Measurements from ENCODE around the gene NAA16.
A peak's percentile ranks its signal among the peaks of the same experiment; 100 is the strongest.

NAA16 gene

DNA sequence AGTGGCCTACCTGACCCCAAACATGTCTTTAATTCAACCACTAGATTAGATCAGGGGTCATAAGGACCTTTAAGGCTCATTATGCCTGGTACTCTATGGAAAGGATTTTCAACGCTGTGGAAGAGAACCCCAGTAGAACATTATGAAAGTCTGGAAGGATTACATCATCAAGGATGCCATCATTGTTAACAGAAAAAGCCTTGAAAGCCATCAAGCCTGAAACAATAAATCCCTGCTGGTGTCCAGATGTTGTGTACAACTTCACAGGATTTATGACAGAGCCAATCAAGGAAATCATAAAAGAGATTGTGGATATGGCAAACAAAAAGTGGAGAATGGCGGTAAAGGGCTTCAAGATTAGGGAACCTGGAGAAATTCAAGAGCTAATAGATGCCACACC lies 59.7 kb downstream of the NAA16 start:
- no peak overlapping the region for H3K4me3 Mint-ChIP-seq
- no peak for ATAC-seq
- H3K27ac Mint-ChIP-seq: no peak overlapping the region
- H3K36me3 Mint-ChIP-seq: peaks cover 70% of the 10 kb centered on the region
- no peaks in the 10 kb centered on the region for H3K27me3 Mint-ChIP-seq
- no peaks in the 10 kb centered on the region for H3K9me3 Mint-ChIP-seq
- H3K4me1 Mint-ChIP-seq: no peaks in the 10 kb centered on the region

DNA sequence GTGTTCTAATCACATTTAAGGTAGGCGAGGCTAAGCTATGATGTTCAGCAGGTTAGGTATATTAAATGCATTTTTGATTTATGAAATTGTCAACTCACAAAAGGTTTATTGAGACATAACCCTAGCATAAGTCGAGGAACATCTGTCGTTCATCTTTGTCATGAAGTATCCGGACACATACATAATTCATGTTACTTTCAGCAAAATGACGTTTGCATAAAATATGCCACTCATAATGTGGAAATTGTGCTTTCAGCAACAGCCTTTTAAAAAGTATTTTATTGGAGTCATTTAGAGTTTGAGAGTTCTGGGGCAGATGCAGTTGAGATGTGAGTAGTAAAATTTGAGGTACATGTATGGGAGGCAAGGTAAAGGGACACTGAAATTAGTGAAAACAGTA lies 66.4 kb downstream of the NAA16 start:
- H3K9me3 Mint-ChIP-seq: no peaks in the 10 kb centered on the region
- H3K36me3 Mint-ChIP-seq: peaks cover 29% of the 10 kb centered on the region
- no peak overlapping the region for H3K27ac Mint-ChIP-seq
- H3K4me1 Mint-ChIP-seq: no peaks in the 10 kb centered on the region
- H3K4me3 Mint-ChIP-seq: no peak overlapping the region
- no peak for ATAC-seq
- H3K27me3 Mint-ChIP-seq: peaks cover 7% of the 10 kb centered on the region

DNA sequence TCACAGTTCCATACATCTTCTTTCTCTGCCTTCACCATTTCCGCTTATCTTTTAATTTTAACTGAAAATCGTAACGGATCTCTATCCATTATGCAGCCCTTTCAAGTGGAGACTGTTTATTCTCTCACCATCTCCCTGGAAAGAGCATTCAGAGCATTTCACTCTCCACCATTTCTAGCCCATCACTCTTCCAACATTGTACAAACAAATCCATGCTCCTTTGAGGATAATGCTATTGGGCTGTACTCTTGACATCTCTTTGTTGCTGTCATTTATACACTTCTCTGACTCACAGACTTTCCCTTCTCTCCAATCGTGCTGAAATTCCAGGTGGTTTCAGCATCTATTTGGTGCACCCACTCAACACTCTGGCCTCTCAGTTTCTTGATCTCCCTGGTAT lies 71.4 kb downstream of the NAA16 start:
- Mint-ChIP-seq H3K27ac (no peak overlapping the region), H3K4me3 (no peak overlapping the region), H3K36me3 (no peaks in the 10 kb centered on the region), H3K9me3 (no peaks in the 10 kb centered on the region), H3K4me1 (no peaks in the 10 kb centered on the region), H3K27me3 (peaks cover 36% of the 10 kb centered on the region)
- ATAC-seq: no peak

DNA sequence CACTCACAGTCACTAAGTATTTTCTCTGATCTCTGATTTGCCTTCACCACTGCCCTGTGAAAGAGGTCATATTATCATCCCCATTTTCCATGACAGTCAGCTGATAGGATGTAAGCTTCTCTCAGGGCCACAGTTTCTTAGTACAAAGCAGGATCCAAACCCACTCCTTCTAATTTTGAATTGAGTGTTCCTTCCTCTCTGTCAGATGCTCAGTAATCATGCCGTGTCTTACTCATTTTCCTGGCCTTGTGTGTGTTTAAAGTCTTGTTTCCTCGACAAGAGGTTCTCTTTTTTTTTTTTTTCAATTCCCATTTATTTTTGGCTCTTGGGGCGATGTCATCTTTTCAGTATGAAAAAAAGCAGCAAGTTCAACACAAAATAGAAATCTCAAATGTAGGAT lies 72.3 kb downstream of the NAA16 start:
- Mint-ChIP-seq H3K4me1 (no peaks in the 10 kb centered on the region), H3K4me3 (no peak overlapping the region), H3K9me3 (no peaks in the 10 kb centered on the region), H3K27ac (no peak overlapping the region), H3K27me3 (peaks cover 36% of the 10 kb centered on the region), H3K36me3 (no peaks in the 10 kb centered on the region)
- no peak for ATAC-seq

DNA sequence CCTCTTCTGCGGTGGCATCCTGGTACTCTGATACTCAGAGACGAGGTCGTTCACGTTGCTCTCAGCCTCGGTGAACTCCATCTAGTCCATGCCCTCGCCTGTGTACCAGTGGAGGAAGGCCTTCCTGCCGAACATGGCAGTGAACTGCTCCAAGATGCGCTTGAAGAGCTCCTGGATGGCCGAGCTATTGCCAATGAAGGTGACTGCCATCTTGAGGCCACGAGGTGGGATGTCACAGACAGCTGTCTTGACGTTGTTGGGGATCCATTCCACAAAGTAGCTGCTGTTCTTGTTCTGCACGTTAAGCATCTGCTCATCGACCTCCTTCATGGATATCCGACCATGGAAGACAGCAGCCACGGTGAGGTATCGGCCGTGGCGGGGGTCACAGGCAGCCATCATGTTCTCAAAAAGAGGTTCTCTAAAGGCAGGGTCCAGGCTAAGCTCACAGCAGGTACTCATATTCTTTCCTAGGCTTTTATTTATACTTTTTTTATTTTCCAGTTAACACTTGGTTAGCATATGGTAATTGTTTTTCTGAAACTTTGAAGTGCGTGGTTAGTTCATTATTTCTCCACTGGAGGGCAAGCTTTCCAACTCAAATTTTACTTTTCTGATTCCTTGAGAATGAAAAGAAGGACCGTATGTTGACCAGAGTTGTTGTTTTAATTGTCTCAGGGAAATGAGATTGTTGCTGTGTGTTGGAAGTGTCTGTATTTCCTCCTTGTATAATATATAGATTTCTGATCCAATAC lies 73.9 kb downstream of the NAA16 start:
- no peaks in the 10 kb centered on the region for H3K36me3 Mint-ChIP-seq
- H3K9me3 Mint-ChIP-seq: no peaks in the 10 kb centered on the region
- H3K4me3 Mint-ChIP-seq: no peak overlapping the region
- peaks cover 36% of the 10 kb centered on the region for H3K27me3 Mint-ChIP-seq
- H3K27ac Mint-ChIP-seq: no peak overlapping the region
- no peaks in the 10 kb centered on the region for H3K4me1 Mint-ChIP-seq
- no peak for ATAC-seq

DNA sequence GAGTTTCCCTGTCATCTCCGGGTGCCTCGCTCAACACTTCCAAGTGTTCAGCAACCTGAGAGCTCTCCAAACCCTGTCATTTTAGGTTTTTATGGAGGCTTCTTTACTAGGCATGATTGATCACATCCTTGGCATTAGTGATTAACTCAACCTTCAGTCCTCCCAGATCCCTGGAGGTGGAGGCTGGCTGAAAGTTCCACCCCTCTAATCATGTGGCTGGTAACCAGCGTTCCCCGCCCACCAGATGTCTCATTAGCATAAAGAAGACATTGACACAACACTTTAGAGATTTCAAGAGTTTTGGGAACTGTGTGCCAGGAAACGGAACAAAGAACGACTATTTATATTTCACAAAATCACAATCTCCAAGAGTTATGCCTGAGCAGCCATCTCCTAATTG lies 75.1 kb downstream of the NAA16 start:
- no peak for ATAC-seq
- no peaks in the 10 kb centered on the region for H3K36me3 Mint-ChIP-seq
- peaks cover 36% of the 10 kb centered on the region for H3K27me3 Mint-ChIP-seq
- no peaks in the 10 kb centered on the region for H3K4me1 Mint-ChIP-seq
- no peak overlapping the region for H3K27ac Mint-ChIP-seq
- H3K9me3 Mint-ChIP-seq: no peaks in the 10 kb centered on the region
- H3K4me3 Mint-ChIP-seq: no peak overlapping the region

DNA sequence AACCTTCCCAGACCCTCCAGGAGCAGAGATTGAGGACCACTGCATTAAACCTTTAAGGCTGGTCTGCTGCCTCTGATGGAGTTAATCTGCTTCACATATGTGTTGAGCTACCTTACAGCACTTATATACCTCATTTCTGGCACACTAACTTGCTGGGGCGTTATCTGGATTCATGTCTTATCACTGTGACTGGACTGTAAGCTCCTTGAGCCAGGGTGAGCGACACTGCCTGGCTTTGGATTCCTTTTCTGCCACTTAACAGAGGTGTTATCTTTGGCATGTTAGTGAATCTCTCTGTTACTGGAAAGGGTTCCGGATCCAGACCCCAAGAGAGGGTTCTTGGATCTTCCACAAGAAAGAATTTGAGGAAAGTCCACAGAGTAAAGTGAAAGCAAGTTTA lies 76.5 kb downstream of the NAA16 start:
- H3K36me3 Mint-ChIP-seq: no peaks in the 10 kb centered on the region
- no peak overlapping the region for H3K27ac Mint-ChIP-seq
- H3K9me3 Mint-ChIP-seq: no peaks in the 10 kb centered on the region
- no peaks in the 10 kb centered on the region for H3K4me1 Mint-ChIP-seq
- H3K27me3 Mint-ChIP-seq: peaks cover 28% of the 10 kb centered on the region
- no peak for ATAC-seq
- H3K4me3 Mint-ChIP-seq: no peak overlapping the region

DNA sequence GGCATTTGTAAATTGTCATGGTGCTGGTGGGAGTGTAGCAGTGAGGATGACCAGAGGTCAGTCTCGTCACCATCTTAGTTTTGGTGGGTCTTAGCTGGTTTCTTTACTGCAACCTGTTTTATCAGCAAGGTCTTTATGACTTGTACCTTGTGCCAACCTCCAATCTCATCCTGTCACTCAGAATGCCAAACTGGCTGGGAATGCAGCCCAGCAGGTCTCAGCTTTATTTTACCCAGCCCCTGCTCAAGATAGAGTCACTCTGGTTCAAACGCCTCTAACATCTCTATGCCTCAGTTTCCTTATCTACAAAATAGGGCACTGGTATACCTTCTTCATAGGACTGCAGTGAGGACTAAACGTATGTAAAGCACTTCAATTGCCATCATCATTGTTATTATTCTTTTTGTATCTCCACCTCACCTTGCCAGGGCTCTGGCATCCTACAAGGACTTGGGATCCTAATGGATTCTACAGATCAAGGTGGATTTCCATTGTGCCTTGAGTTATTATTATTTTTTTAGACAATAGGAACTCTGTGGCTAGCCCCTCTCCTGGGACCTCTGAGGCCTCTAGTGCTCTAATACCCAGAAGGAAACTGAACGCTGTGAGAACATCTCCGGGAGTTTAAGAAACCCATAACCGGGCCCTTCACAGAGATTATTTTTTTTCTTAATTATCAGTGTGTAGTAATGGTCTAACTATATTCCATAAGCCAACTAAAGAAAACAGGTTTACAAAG lies 77.2 kb downstream of the NAA16 start:
- peaks cover 21% of the 10 kb centered on the region for H3K27me3 Mint-ChIP-seq
- H3K36me3 Mint-ChIP-seq: no peaks in the 10 kb centered on the region
- no peaks in the 10 kb centered on the region for H3K9me3 Mint-ChIP-seq
- no peak overlapping the region for H3K4me3 Mint-ChIP-seq
- H3K4me1 Mint-ChIP-seq: no peaks in the 10 kb centered on the region
- ATAC-seq: no peak
- H3K27ac Mint-ChIP-seq: no peak overlapping the region

DNA sequence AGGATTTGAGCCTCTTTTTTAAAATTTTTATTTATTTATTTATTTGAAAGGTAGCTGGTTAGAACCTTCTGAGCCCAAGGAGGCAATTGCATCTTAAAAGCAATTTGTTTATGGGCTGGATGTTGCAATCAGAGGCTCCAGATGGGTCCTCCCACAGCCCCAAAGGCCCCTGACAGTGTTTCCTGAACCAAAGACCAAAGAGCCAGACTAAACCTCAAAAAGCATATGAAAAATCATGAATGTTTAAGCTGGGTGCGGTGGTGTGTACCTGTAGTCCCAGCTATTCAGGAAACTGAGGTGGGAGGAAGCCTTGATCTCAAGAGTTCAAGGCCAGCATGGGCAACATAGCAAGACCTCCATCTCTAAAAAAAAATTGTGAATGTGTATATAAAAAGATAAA lies 78.5 kb downstream of the NAA16 start:
- H3K36me3 Mint-ChIP-seq: no peaks in the 10 kb centered on the region
- no peaks in the 10 kb centered on the region for H3K4me1 Mint-ChIP-seq
- H3K4me3 Mint-ChIP-seq: no peak overlapping the region
- no peak for ATAC-seq
- peaks cover 16% of the 10 kb centered on the region for H3K27me3 Mint-ChIP-seq
- H3K9me3 Mint-ChIP-seq: peaks cover 4% of the 10 kb centered on the region
- H3K27ac Mint-ChIP-seq: no peak overlapping the region

DNA sequence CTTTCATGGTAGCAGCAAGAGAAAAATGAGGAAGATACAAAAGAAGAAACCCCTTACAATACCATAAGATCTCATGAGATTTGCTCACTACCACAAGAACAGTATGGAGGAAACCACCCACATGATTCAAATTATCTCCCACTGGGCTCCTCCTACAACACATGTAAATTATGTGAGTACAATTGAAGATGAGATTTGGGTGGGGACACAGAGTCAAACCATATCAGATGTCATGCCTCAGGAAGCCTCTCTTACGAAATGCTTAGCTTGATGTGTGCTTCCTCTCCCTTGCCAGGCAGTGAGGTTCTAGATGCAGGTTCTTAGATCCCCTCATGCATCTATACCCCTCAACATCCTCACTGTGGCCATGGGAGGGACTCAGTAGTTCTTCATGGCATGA lies 83.1 kb downstream of the NAA16 start:
- no peak overlapping the region for H3K4me3 Mint-ChIP-seq
- H3K36me3 Mint-ChIP-seq: no peaks in the 10 kb centered on the region
- peaks cover 4% of the 10 kb centered on the region for H3K9me3 Mint-ChIP-seq
- peaks cover 8% of the 10 kb centered on the region for H3K27me3 Mint-ChIP-seq
- no peaks in the 10 kb centered on the region for H3K4me1 Mint-ChIP-seq
- no peak for ATAC-seq
- H3K27ac Mint-ChIP-seq: no peak overlapping the region

DNA sequence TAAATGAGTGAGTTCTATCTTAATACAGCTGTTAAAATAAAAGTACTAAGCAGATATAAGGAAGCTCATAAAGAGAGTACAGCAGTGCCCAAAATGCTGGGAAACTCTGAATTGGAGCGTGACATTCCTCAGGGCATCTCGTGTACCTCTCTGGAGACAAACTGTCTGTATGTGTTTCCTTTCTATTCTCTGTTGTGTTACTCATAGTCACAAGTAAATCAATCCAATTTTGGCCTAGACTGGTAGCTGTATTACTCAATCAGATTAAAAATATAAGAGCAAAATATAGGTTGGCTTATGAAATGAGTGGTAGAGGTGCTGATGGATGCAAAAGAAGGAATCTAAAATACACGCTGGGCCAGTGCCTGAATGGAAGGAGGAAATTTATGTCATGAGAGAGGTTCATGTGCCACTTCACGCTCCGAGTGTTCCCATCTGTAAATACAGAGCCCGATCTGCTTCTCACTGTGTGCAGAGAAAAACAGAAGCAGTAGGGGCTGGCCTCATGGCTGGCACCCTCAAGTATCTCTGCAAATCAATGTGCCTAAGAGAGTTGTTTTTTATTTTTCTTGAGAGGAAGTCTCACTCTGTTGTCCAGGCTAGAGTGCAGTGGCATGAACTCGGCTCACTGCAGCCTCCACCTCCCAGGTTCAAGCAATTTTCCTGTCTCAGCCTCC lies 87.6 kb downstream of the NAA16 start:
- no peak for ATAC-seq
- Mint-ChIP-seq H3K4me3 (no peak overlapping the region), H3K36me3 (no peaks in the 10 kb centered on the region), H3K27me3 (peaks cover 5% of the 10 kb centered on the region), H3K9me3 (peaks cover 2% of the 10 kb centered on the region), H3K27ac (no peak overlapping the region), H3K4me1 (no peaks in the 10 kb centered on the region)

DNA sequence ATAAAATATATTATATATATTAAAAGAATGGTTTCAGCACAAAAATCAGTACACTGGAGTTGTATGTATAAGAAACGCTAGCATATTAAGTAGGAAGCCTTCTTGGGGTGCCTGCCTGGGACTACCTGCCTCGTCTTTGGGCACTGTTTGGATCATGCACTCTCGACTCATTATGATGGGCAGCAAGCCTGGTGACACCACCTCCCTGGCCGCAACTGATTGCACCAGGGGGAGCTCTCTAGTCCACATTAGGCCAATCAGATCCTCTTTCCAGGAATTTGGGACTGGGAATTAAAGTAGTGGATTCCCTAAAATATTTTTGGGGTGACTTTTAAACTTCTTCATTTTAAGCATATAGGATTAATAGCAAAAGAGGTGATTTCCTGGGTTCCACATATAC lies 90.3 kb downstream of the NAA16 start:
- Mint-ChIP-seq H3K27ac (no peak overlapping the region), H3K9me3 (no peaks in the 10 kb centered on the region), H3K36me3 (no peaks in the 10 kb centered on the region), H3K27me3 (no peaks in the 10 kb centered on the region), H3K4me3 (no peak overlapping the region), H3K4me1 (no peaks in the 10 kb centered on the region)
- ATAC-seq: no peak

DNA sequence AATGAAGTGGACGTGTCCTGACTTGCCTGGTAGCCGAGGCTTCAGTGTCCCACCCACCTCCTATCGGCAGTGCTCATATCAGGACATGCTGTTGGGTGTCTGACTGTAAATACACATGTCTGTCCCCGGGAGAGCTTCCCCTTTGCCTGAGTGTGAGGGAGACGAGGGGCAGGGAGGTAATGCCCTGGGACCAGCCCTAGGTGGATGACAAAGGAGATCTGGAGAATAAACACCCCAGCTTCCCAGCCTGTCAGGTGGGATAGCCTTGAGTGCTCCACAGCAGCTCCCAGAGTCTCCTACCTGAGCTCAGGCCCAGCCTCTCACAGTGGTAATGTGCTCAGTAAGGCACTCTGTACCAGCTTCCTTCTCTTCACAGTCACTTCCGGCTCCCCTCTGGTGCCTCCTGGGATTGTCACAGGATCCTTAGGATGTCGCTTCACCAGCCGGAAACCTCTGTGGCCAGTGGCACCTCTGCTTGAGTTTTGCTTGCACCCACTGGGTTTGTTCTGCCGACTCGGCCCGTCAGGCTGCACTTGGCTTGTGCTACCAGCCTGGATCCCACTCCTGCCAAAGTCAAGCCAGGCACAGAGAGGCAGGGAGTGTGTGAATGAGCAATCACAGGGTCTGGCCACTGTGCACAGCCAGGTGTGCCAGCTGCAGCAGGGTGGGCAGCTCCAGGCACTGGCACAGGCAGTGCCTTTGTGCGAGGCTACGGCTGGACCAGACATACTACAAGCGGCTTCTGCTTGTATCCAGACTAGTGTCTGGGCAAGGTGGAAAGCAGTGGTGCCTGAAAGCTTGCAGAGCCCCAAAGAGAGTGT lies 91.8 kb downstream of the NAA16 start:
- Mint-ChIP-seq H3K4me3 (no peak overlapping the region), H3K27ac (no peak overlapping the region), H3K27me3 (peaks cover under 1% of the 10 kb centered on the region), H3K9me3 (no peaks in the 10 kb centered on the region), H3K36me3 (no peaks in the 10 kb centered on the region), H3K4me1 (no peaks in the 10 kb centered on the region)
- ATAC-seq: peak; percentile 27

DNA sequence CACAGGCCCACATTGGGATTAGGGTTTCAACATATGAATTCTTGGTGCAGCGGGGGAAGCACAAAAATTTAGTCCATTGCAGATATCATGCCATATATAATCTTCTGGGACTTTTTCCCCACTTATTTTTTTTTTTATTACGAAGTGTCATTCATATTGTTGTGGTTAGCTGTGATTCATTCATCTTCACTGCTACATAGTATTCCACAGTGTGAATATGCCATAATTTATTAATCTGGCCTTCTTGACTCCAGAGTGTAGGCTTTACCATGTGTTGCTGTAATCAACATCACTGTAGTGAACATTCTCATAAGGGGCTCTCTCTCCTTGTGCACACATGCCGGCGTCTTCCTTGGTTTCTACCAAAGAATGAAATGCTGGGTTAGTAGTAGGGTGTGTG lies 92.9 kb downstream of the NAA16 start:
- Mint-ChIP-seq H3K27ac (no peak overlapping the region), H3K36me3 (no peaks in the 10 kb centered on the region), H3K9me3 (no peaks in the 10 kb centered on the region), H3K4me1 (no peaks in the 10 kb centered on the region), H3K27me3 (peaks cover 8% of the 10 kb centered on the region), H3K4me3 (no peak overlapping the region)
- no peak for ATAC-seq

DNA sequence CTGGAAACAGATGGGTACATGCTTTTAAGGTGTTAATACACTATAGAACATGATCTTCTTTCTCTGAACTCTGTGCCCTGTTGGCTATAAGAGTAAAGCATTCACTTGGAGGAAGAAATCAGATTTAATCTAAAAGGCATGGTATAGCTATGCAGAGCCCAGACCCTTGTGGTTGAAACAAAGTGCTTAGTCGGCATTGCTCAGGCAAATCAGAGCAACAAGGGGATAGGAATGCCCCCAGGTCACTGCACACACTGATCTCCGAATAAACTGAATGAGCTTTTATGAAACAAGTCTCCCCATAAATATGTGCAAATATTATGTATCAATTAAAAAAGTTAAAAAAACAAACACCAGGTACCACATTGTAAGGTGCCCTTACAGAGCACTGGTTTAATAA lies 94.3 kb downstream of the NAA16 start:
- ATAC-seq: no peak
- Mint-ChIP-seq H3K4me1 (no peaks in the 10 kb centered on the region), H3K9me3 (no peaks in the 10 kb centered on the region), H3K27ac (no peak overlapping the region), H3K27me3 (peaks cover 21% of the 10 kb centered on the region), H3K36me3 (no peaks in the 10 kb centered on the region), H3K4me3 (no peak overlapping the region)
